Activated CD4-positive, CD25-positive, alpha-beta regulatory T cell treated with anti-CD3 and anti-CD28 coated beads, Interleukin-2, amount 50 U/mL, for 16 hours (primary cell): Measurements from ENCODE around the gene GPR153.

Experiments used
- DNase-seq: peaks from one replicate; pipeline ENCODE4 v3.0.0-alpha.2; 2020; ENCODE audit warnings: low read depth, low spot score

GPR153 gene

DNA sequence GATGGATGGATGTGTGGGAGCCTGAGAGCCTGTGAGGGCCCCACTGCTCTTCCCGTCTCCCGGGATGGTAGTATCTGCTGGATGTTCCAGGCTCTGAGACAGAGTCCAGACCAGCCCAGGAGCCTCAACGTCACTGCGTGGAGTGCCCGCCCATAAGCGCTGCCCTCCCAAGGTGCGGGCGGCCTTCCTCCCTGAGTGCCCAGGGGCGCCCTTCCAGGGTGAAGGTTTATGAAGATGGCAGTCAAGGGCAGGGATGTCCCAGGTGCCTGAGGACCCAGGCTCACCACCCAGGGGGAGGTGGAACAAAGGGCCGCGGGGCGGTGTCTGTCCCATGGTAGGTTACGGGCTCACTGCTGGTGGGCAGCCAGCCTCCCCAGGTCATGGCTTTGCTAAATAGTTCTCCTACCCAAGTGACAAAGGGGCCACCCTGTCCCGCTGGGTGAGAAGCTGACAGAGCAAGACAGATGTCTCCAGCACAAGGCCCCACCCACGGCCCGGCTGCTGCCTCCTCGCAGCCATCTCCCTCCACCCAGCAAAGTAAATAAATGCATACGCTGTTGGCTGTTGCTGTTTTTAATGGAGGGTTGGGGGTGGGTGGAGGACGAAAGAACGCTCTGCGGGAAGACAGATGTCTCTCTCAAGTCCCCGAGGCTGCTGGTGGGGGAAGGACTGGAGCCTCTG, 9.0 kb upstream of the GPR153 start:
- DNase-seq: no peak

DNA sequence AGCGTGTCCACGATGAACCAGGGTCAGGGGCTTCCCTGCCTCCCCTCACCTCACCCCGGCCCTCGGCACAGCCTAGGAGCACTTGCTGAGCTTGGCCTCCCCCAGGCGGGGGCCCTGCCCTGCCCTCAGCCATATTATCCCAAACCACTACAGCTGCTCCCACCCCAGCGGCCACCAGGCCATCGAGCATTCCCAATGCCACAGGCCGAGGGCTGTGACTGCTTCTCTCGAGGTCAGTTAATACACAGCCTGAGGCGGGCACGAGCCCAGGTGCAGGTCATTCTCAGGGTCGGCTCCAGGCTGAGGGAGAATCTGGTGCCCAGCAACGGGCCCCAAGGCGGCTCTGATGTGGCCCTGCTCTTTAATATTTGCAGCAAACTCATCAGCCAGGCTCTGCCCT, 8.4 kb upstream of the GPR153 start:
- DNase-seq: no peak

DNA sequence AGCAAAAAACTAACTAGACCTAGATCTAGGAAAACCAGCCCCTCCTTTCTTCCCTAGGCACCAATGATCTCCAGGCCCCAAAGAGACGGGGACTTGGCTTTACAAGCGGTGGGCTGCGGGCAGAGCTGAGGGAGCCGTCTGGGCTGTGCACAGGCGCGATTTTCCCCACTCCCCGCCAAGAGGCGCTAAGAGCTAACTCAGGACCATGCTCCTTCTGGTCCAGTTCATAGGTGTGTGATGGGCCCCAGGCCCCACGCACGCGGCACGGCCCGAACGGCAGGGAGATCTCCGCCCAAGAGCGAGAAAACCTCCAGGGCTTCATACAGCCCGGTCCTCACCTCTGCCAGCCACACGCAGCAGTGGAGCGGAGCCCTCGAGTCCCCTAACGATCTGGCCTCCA, 7.5 kb upstream of the GPR153 start:
- no peak for DNase-seq

DNA sequence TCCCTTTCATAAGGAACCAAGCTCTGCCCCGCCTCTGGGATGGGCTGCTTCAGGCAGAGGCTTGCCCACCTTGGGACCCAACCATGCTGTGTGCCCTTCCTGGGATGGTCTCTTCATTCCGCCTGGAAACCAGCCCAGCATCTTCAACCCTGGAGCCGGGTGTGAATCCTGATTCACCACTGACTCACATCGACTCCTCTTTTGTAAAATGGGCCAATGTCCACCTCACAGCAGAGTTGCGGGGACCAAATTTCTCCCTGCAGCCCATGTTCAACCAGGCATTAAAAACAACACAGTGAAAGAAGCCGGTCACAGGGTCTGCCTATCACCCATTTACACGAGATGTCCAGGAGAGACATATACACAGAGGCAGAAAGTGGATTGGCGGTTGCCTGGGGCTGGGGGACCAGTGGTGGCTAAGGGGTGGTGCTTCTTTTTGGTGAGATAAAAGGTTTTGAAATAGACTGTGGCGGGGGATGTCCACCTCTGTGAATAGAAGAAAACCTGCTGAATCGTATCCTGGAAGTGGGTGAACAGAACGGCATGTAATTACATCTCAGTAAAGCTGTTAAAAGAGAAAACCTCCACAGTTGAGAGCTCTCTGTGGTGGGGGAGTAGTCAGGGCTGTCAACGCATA, 6.9 kb upstream of the GPR153 start:
- no peak for DNase-seq

DNA sequence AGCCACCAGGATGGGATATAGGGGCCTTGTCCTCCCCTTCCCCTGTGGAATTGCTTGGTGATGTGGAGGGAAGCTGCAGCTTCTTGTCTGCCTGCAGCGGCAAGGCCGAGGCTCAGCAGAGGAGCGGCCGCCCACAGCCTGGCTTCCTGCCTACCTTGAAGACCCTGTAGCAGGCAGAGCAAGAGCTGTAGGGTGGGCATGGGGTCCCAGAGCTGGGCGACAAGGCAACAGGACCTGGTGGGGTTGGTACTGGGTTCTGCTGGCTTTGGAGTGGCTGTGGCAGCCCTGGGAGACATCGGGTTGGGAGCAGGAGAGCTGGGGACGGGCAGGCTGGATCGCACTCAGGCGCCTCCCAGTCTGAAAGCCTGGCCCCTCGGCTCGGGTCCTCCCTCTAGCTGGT, 5.7 kb upstream of the GPR153 start:
- DNase-seq: no peak

DNA sequence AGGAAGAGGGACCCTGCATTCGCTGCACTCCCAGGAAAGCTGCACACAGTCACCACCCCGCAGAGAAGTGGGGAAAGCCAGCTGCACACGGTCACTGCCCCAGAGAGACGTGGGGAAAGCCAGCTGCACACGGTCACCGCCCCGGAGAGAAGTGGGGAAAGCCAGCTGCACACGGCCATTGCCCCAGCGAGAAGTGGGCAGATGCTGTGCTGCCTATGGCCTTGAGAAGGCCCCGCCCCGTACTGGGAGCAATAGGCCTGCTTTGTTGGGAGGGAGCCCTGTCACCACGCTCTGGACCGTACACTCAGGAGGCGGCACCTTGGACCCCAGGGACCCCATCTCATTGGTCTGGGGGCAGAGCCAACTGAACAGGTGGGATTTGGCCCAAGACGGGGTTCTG, 4.3 kb upstream of the GPR153 start:
- DNase-seq: no peak

DNA sequence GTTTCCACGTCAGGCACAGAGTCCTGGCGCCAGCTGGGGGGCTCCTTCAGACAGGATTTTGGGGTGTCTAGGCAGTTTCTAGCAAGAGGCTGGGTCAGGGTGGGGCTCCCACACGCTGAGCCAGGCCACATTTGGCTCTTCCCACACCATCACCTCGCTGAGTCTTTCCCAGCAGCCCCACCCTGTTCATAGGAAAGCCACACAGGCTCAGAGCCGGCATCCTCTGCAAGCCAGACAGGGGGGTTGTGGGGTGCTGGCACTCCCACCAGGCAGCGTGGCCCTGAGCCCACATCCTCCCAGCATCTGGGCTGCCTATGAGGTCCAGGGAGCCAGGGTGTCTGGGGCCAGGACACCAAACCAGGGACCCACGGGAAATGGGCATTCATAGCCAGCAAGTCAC, 2.8 kb upstream of the GPR153 start:
- DNase-seq: no peak

DNA sequence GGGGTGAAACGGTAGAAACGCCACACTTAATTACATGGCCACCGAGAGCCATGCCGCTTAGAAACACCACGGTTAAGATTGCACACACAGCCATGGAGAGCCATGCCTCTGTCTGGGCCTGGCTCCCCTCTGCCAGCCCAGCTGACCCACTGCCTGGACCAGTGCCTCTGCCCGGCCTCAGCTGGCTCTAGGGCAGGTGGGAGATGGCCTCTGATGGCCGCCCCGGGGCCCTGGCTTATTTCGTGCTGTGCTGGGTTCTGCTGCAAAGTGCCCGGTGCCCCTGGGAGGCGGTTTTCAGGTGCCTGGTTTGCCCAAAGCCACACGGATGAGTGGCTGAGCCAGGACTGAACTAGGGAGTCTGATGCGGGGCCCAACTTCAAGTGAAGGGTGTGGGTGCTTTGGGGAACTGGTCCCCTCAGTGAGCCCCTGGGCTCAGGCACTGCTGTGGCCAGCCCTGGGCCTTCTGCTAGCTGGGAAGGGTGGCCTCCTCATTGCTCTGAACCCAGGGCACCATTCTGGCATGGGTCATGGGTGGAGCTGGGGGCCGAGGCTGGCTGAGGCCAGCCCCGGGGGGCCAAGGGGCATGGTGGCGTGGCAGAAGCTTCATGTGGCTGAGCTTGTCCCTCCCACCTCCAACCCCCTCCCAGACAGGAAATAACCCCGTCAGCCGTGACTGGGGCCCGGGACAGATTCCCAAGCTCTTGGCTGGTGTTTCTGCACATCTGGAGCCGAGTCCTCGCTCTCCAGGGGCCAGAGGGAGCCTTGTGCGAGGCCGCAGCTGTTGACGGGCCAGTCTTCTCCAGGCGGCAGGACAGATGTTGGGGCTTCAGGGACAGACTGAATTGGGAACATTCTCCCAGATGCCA, 1.9 kb upstream of the GPR153 start:
- DNase-seq: no peak

DNA sequence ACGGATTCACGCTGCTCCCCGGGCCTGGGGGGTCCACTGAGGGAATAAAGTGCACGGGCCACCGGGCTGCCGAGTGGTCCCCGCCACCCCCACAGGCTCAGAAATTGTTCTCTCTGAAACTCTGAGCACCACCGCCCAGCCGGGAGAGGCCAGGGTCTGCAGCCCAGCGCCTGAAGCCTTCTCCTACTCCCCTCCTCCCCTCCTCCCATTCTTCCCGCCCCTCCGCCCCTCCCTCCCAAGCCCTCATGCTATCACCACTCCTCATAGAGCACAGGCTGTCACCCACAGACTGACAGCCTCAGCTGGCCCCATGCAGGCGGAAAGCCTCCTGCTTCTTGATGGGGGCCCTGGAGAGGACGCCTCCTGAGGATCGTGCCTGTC, 707 bp upstream of the GPR153 start:
- no peak for DNase-seq

DNA sequence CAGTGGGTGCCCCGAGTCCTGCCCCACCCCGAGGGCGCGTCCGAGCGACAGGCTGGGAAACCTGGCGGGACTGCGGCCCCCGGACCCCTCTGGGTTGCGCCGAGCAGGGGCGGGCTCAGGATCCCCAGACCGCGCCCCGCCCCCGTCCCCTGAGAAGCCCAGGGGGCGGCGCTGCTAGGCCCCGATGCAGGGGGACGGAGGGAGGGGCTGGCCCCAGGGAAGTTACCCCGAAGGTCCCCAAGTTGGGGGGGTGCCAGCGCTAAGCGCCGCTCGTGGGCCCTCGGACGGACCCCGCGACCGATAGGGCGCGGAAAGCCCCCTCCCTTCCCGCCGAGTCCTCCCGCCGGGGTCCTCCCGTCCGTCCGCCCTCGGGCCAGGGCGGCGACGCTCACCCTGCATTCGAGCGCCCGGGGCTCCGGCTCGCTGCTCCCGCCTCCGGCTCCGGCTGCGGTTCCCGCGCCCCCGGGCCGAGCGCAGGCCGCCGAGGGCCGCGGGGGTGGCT, 414 bp downstream of the GPR153 start:
- DNase-seq: no peak

DNA sequence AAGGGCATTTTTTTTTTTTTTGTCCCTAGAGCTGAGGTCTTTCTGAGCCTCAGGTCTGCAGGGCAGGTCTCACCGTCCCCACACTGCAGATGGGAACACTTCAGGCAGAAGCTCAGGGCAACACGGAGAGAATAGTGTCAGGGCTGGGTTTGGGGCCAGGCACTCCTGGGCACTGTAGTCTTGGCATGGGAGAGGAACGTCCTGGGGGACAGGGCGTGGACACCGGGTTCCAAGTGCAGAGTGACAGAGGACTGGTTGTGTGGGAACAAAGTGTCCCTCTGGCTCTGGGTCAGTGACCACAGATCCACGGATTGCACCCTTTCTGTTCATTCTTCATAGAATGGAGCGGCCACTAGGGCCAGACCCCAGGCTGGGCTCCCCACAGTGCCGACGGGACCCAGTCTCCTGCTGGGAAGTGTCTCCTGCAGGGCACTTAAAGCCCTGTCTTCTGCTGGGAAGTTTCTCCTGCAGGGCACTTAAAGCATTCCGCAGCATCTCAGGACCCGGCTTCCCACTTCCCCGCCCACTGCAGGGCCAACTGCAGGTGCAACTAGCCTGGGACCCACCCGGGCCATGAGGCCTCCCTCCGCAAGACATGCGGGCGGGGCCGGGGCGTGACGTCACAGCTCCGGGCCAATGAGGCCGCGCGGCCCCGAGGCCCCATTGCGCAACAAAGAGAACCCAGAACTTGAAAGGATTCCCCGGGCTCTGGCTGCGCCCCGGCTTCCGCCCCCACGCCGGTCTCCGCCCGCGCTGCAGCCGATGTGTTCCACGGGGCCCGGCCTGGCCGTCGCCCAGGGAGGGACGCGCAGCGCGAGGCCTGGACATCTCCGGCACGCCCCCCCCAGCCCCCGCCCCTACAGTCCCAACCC, 1.2 kb downstream of the GPR153 start:
- DNase-seq: peak; percentile 31

DNA sequence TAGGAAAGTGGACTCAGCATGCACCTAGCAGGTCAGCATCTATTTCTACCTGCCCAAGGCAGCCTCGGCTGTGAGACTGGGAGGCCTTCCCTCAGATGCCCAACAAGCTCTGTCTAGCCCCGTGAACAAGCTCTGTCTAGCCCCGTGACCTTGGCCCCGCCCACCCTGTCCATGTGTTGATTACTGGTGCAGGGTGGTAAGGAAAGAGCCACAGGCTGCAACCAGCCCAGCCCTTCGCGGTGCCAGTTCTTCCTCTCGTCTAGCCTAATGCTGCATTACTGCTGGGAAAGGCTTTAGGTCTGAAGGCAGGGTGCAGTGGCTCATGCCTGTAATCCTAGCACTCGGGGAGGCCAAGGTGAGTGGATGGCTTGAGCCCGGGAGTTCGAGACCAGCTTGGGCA, 2.2 kb downstream of the GPR153 start:
- no peak for DNase-seq

DNA sequence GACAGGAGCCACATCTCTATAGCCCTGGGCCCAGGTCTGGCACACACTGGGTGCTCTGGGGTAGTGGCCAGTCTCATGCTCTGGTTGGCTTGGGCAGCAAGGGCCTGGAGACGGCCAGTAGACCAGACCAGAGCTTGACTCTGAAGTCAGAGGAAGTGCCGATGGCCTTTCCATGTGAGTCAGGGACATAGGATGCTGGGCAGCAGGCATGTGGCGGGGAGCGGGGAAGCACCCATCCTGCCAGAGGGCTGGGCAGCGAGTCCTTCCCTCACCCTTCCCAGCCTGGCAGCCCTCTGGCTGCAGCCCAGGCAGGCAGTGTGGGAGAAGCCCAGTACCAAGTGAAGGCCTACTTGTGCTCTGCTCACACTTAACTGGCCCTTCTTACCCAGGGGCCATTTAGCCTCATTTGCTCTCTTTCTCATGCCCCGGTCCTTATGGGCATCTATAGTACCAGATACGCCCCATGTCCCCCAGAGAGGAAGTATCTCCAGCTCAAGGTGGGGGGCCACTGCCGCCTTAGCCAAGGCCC, 3.3 kb downstream of the GPR153 start:
- DNase-seq: no peak

DNA sequence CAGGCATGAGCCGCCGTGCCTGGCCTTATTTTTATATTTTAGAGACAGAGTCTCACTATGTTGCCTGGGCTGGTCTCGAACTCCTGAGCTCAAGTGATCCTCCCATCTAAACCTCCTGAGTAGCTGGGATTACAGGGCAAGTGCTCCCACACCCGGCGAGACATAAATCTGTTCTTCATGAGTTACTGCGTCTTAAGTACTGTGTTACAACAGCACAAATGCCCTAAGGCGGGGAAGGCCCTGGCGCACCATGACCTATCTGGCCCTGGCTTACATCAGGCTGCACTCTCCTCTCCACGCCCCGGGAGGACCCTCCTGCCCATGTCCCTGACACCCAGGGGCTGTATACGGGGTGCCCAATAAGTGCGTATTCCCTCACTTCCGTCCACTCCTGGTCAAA, 4.3 kb downstream of the GPR153 start:
- no peak for DNase-seq

DNA sequence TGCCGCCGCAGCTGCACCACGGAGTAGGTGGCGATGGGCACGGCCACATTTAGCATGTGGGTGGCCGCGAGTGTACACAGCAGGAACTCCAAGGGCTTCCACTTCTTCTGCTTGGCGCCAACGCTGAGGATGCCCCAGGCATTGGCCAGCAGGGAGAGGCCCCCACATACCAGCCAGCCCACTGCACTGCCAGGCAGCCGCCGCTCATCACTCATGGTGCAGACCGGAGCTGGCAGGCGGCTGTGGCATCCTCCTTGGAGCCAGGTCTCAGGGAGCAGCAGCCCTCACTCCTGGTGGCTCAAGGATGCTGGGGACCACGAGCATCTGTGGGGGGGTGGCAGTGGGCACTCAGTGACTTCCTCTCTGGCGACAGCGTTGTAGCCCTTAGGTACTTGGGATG, 6.2 kb downstream of the GPR153 start:
- DNase-seq: no peak

DNA sequence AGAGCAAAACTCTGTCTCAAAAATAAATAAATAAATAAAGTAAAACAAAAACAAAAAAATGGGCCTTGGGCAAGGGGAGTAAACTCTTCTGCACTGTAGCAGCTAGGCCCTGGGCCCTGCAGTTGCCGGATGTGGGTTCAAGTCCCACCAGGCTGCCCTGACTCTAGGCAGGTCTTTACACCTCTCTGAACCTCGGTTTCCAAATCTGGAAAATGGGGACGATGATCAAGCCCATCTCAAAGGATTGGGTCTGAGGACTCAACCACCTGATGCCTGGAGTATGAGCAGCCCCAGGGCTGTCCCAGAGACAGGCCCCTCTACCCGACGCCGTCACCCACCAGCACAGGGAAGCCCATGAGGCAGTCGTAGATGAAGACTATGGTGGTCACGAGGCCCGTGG, 7.5 kb downstream of the GPR153 start:
- no peak for DNase-seq

DNA sequence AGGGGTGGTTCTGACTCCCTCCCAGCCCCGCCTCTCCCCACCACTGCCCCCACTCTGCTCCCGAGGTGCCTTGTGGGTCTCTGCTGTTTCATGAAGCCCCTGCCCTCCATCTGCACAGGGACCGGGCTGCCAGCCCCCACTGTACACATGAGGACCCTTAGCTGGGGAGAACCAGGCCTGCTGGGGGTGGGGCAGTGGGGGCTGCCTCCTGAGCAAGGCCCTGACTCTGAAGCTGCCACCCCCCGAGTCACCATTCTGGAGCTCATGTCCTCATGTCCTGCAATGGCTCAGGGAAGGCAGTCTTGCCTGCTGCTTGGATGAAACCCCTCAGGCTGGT, 8.6 kb downstream of the GPR153 start:
- no peak for DNase-seq

DNA sequence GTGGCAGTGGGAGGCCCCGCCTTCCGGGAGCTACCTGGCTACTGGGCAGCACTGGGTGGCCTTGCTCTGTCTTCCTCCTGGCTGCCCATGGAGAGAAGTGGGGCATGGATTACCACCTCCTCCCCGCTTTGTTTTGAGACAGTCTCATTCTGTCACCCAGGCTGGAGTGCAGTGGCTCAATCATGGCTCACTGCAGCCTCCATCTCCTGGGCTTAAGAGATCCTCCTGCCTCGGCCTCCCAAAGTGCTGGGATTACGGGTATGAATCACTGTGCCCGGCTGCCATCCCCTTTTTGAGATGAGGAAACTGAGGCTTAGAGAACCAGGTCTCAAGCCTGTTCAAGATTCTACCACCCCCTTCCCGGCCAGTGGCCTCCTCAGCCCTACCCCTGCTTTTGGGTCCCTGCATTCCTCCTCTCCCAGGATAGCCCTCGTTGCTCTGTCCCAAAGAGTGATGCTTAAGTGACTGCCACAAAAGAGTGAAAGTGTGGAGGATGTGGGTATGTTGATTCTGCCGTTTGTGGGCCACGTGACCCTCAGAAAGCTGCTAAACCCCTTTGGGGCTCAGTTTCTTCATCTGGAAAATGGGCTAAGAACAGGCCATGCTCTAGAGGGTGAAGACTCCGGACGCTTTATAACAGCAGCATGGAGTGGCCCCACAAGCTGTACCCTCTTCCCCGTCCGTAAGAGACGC, 9.1 kb downstream of the GPR153 start:
- DNase-seq: no peak

DNA sequence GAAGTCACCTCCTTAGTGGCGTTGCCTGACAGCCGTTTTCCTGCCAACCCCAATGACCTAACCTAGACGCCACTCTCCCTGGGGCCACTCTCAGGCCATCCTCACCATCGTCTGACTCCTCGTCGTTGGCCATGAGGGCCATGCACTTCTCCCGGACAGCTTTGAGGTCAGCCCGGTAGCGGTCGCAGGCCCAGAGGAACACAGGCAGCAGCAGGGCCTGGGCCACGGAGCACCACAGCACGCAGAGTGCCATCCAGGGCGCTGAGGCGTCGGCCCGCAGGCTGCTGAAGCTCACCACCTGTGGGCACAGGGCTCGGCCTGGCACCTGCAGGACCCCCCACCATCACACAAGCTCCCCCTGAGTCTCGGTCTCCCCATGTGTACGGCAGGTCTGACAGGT, 9.7 kb downstream of the GPR153 start:
- no peak for DNase-seq

DNA sequence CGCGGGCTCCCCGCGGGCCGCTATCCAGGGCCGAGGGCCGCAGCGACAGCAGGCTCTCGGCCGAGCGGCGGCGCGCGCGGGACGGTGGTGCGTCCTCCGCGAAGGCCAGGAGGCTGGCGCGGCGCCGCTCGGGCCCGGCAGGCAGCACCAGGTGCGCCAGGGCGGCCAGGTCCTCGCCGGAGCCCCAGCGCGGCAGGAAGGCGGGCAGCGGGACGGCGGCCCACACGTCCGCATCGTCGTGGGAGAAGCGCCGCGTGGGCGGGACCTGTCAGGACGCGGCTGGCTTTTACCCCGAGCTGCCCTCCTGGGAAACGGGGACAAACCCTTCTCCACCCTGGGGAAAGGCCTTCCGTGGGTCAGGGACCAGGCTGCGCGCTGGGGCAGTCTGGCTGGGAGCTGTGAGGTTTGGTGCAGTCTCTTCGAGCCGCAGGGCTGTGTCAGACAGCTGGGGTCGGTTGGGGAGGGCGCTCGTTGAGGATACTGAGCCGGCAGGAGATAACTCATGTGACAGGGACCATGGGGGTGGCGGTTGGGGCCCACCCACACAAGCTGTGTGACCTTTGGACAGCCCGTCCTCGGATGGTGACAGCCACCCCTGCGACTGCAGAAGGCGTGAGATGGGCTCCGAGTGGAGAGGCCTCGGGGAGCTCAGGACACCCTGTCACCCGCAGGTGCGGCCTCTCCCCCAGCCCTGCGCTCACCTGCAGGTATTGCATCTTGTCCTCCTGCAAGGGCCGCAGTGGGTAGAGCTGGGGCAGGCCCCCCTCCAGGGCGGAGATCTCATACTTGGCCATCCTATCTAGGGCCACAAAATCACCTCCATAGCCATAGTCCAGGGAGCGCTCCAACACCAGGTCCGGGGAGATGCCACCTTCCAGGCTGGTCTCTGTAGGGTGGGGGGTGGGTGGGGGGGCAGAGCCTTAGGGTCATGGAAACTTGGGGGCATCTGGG, 10.9 kb downstream of the GPR153 start:
- no peak for DNase-seq
